ENCODE results near the gene SYNE4.

The SYNE4 gene

DNA sequence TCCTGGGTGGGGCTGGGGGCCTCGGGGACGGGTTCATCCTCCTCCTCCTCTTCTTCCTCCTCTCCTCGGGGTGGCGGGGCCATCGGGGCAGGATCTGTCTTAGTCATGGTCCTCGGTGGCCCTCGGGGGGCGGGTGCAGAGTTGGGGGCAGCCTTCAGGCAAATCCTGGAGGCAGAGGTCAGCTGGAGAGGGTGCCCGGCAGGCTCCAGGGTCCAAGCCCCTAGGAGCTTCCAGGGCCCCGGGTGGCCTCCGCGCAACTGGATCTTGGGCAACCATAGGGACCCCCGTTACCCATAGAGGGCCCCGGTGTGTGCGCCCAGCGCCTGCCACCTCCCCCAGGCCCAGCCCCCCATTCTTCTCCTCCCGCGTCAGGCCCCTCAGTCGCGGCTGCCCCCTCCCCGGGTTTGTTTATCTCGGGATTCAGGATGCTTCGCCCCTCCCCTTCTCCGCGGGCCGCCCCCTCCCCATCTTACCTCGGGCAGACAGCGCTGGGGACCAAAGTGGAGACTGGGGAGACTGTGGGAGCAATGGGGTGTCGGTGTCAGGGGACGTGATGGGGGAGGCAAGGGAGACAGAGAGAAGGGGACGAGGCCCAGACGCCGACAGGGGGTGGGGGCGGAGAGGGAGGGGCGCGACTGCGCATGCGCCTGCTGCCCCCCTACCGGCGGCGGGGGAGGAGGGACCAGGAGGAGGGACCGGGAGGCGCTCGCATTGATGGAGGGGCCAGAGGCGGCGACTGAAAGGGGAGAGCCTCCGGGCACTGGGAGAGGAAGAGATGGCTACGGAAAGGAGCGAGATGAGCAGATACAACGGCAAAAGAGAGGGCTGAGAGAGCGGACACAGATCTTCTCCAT, 23.9 kb upstream of the SYNE4 start, which contains the start of gene CLIP3:
TSS of gene CLIP3 (minus strand) at position 623 of the 854 bp plus-strand sequence. CDS start at position 107, 516 bp downstream.
- Histone ChIP-seq H3K9me3 (ENCODE audit: insufficient read depth, low read depth, low read length) (no peaks in the 10 kb centered on the region), H2AK5ac (ENCODE audit: low read length) (no peak within 1 kb of the TSS), H3K4me3 (ENCODE audit: low read depth, low read length) (peak within 1 kb of the TSS; percentile 85), H2BK5ac (ENCODE audit: low read depth, low read length, poor library complexity) (no peak within 1 kb of the TSS), H3K18ac (ENCODE audit: low read length) (peak within 1 kb of the TSS; percentile 19), H4K12ac (ENCODE audit: low read depth, low read length) (peak within 1 kb of the TSS; percentile 70), H3K23ac (ENCODE audit: low read length) (no peak within 1 kb of the TSS), H4K91ac (ENCODE audit: low read depth, low read length) (no peak within 1 kb of the TSS), H2BK120ac (ENCODE audit: insufficient read depth, low read length, poor library complexity) (no peak within 1 kb of the TSS), H2AFZ (ENCODE audit: insufficient read depth, low read length, poor library complexity) (peak within 1 kb of the TSS; percentile 61), H3K4me1 (ENCODE audit: control insufficient read depth in 1 of 2, insufficient read depth in 2 of 2, low read length in 2 of 2) (peaks cover 2 to 12% of the 10 kb centered on the region in 2 experiments), H2BK12ac (ENCODE audit: low read length) (no peak within 1 kb of the TSS), H3K27ac (ENCODE audit: low read depth, low read length) (no peak within 1 kb of the TSS), H3K79me1 (ENCODE audit: low read length) (peaks cover 2% of the 10 kb centered on the region), H3K27me3 (ENCODE audit: insufficient read depth, low read length) (no peaks in the 10 kb centered on the region), H3K79me2 (ENCODE audit: control insufficient read depth, insufficient read depth, low read length, poor library complexity) (no peaks in the 10 kb centered on the region), H4K8ac (ENCODE audit: low read depth, low read length) (peak within 1 kb of the TSS; percentile 72), H3K36me3 (ENCODE audit: control insufficient read depth in 1 of 2, insufficient read depth in 2 of 2, low read length in 2 of 2) (no peaks in the 10 kb centered on the region), H3K14ac (ENCODE audit: low read length) (no peak within 1 kb of the TSS), H3K9ac (ENCODE audit: low read length) (peak within 1 kb of the TSS; percentile 70), H3K4ac (ENCODE audit: low read depth, low read length) (no peak within 1 kb of the TSS), H3K4me2 (ENCODE audit: low read length) (peak within 1 kb of the TSS; percentile 80)
- peak in 1 of 2 donors; percentile 23 for DNase-seq
- no CpG with 5 or more reads among the region's 51 CpGs for WGBS (ENCODE audit: extremely low coverage, insufficient coverage, insufficient read length)

DNA sequence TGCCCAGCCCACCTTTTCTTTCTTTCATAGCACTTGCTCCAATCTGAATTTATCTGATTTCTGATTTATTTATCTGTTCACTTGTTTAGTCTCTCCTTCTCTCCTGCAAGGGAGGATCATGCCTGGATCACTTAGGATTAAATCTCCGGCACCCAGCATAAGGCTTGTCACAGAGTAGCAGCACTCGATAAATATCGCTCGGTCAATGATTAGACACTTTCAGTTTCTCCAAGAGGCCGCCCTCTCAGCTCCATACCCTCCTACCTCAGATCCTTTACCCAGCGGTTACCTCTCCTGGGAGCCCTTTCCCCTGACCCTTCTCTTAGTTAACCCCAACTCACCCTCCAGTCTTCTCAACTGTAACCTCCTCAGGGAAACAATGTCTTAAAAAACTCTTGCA, 22.7 kb upstream of the SYNE4 start:
- Histone ChIP-seq H3K14ac (ENCODE audit: low read length) (no peak overlapping the region), H3K27ac (ENCODE audit: low read depth, low read length) (no peak overlapping the region), H4K12ac (ENCODE audit: low read depth, low read length) (no peak overlapping the region), H4K8ac (ENCODE audit: low read depth, low read length) (no peak overlapping the region), H3K9ac (ENCODE audit: low read length) (no peak overlapping the region), H3K4ac (ENCODE audit: low read depth, low read length) (no peak overlapping the region), H3K79me2 (ENCODE audit: control insufficient read depth, insufficient read depth, low read length, poor library complexity) (no peaks in the 10 kb centered on the region), H3K79me1 (ENCODE audit: low read length) (peaks cover 2% of the 10 kb centered on the region), H3K9me3 (ENCODE audit: insufficient read depth, low read depth, low read length) (no peaks in the 10 kb centered on the region), H4K91ac (ENCODE audit: low read depth, low read length) (no peak overlapping the region), H2AK5ac (ENCODE audit: low read length) (no peak overlapping the region), H2BK120ac (ENCODE audit: insufficient read depth, low read length, poor library complexity) (no peak overlapping the region), H2BK5ac (ENCODE audit: low read depth, low read length, poor library complexity) (no peak overlapping the region), H3K4me2 (ENCODE audit: low read length) (no peak overlapping the region), H3K4me3 (ENCODE audit: low read depth, low read length) (no peak overlapping the region), H2BK12ac (ENCODE audit: low read length) (no peak overlapping the region), H3K27me3 (ENCODE audit: insufficient read depth, low read length) (no peaks in the 10 kb centered on the region), H3K36me3 (ENCODE audit: control insufficient read depth in 1 of 2, insufficient read depth in 2 of 2, low read length in 2 of 2) (peaks cover 7% of the 10 kb centered on the region in 2 experiments), H3K23ac (ENCODE audit: low read length) (no peak overlapping the region), H2AFZ (ENCODE audit: insufficient read depth, low read length, poor library complexity) (no peak overlapping the region), H3K18ac (ENCODE audit: low read length) (no peak overlapping the region), H3K4me1 (ENCODE audit: control insufficient read depth in 1 of 2, insufficient read depth in 2 of 2, low read length in 2 of 2) (peaks cover 2 to 12% of the 10 kb centered on the region in 2 experiments)
- WGBS (ENCODE audit: extremely low coverage, insufficient coverage, insufficient read length): no CpG with 5 or more reads among the region's 6 CpGs
- DNase-seq: no peak

DNA sequence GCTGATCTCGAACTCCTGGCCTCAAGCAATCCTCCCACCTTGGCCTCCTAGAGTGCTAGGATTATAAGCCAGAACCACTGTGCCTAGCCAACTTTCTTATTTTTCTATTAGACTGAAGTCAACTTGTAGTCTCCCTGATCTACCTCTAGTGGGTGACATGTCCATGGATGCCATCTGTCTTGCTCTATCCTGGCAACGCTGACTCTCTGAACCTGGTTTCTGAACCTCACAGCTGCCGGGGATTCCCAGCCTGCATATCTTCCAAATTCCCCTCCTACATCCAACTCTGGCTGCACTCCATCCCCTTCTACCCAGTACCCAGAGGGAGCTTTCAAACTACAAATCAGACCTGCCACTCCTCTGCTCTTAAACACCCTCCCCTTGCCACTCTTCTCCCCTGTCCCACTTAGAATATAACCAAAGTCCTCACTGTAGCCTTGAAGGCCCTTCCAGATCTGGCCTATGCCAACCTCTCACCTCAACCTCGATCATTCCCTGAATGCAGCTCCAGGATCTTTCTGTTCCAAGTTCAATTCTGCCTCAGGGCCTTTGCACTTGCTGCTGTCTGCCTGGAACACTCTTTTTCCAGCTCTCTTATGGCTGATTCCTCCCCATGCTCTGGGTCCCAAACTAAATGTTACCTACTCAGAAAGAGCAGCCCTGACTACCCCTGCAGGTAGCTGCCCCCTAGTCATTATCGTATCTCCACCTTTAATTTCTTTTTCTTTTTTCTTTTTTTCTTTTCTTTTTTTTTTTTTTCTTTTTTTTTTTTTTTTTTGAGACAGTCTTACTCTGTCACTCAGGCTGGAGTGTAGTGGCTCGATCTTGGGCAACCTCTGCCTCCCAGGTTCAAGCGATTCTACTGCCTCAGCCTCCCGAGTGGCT, 21.9 kb upstream of the SYNE4 start:
- Histone ChIP-seq H2AFZ (ENCODE audit: insufficient read depth, low read length, poor library complexity) (no peak overlapping the region), H3K4me1 (ENCODE audit: control insufficient read depth in 1 of 2, insufficient read depth in 2 of 2, low read length in 2 of 2) (peaks cover 2 to 12% of the 10 kb centered on the region in 2 experiments), H4K8ac (ENCODE audit: low read depth, low read length) (no peak overlapping the region), H3K79me1 (ENCODE audit: low read length) (peaks cover 2% of the 10 kb centered on the region), H3K9ac (ENCODE audit: low read length) (no peak overlapping the region), H3K18ac (ENCODE audit: low read length) (no peak overlapping the region), H3K27me3 (ENCODE audit: insufficient read depth, low read length) (no peaks in the 10 kb centered on the region), H2AK5ac (ENCODE audit: low read length) (no peak overlapping the region), H2BK12ac (ENCODE audit: low read length) (no peak overlapping the region), H3K27ac (ENCODE audit: low read depth, low read length) (no peak overlapping the region), H3K14ac (ENCODE audit: low read length) (no peak overlapping the region), H3K4ac (ENCODE audit: low read depth, low read length) (no peak overlapping the region), H3K36me3 (ENCODE audit: control insufficient read depth in 1 of 2, insufficient read depth in 2 of 2, low read length in 2 of 2) (peaks cover 8 to 10% of the 10 kb centered on the region in 2 experiments), H3K4me3 (ENCODE audit: low read depth, low read length) (no peak overlapping the region), H3K23ac (ENCODE audit: low read length) (no peak overlapping the region), H2BK120ac (ENCODE audit: insufficient read depth, low read length, poor library complexity) (no peak overlapping the region), H3K9me3 (ENCODE audit: insufficient read depth, low read depth, low read length) (no peaks in the 10 kb centered on the region), H4K12ac (ENCODE audit: low read depth, low read length) (no peak overlapping the region), H3K4me2 (ENCODE audit: low read length) (no peak overlapping the region), H4K91ac (ENCODE audit: low read depth, low read length) (no peak overlapping the region), H2BK5ac (ENCODE audit: low read depth, low read length, poor library complexity) (no peak overlapping the region), H3K79me2 (ENCODE audit: control insufficient read depth, insufficient read depth, low read length, poor library complexity) (no peaks in the 10 kb centered on the region)
- no CpG with 5 or more reads among the region's 8 CpGs for WGBS (ENCODE audit: extremely low coverage, insufficient coverage, insufficient read length)
- peak; percentile 6 to 47 for DNase-seq

- Histone ChIP-seq H3K4me1 (ENCODE audit: control insufficient read depth in 1 of 2, insufficient read depth in 2 of 2, low read length in 2 of 2) (peaks cover 2 to 11% of the 10 kb centered on the region in 2 experiments), H3K36me3 (ENCODE audit: control insufficient read depth in 1 of 2, insufficient read depth in 2 of 2, low read length in 2 of 2) (peaks cover 16 to 18% of the 10 kb centered on the region in 2 experiments), H3K9me3 (ENCODE audit: insufficient read depth, low read depth, low read length) (no peaks in the 10 kb centered on the region), H2BK5ac (ENCODE audit: low read depth, low read length, poor library complexity) (no peak overlapping the region), H4K12ac (ENCODE audit: low read depth, low read length) (no peak overlapping the region), H3K27me3 (ENCODE audit: insufficient read depth, low read length) (no peaks in the 10 kb centered on the region), H2AFZ (ENCODE audit: insufficient read depth, low read length, poor library complexity) (no peak overlapping the region), H3K14ac (ENCODE audit: low read length) (no peak overlapping the region), H3K79me1 (ENCODE audit: low read length) (peaks cover 2% of the 10 kb centered on the region), H3K79me2 (ENCODE audit: control insufficient read depth, insufficient read depth, low read length, poor library complexity) (no peaks in the 10 kb centered on the region), H3K4me3 (ENCODE audit: low read depth, low read length) (no peak overlapping the region), H4K8ac (ENCODE audit: low read depth, low read length) (no peak overlapping the region), H2BK120ac (ENCODE audit: insufficient read depth, low read length, poor library complexity) (no peak overlapping the region), H4K91ac (ENCODE audit: low read depth, low read length) (no peak overlapping the region), H3K4me2 (ENCODE audit: low read length) (no peak overlapping the region), H2BK12ac (ENCODE audit: low read length) (no peak overlapping the region), H3K18ac (ENCODE audit: low read length) (no peak overlapping the region), H3K27ac (ENCODE audit: low read depth, low read length) (no peak overlapping the region), H3K23ac (ENCODE audit: low read length) (no peak overlapping the region), H3K4ac (ENCODE audit: low read depth, low read length) (no peak overlapping the region), H2AK5ac (ENCODE audit: low read length) (no peak overlapping the region), H3K9ac (ENCODE audit: low read length) (peak overlapping the region; percentile 12)
- WGBS (ENCODE audit: extremely low coverage, insufficient coverage, insufficient read length): no CpG with 5 or more reads among the region's 10 CpGs
- DNase-seq: no peak
Observed at GRCh38 chr19:36028313-36029041, 19.9 kb upstream of the SYNE4 start.

Measured in trophoblast cell (in vitro differentiated cells and primary cell).